ENCODE measurements around the gene MOSPD3. TPM values are rescaled to one million over a fixed set of nuclear protein-coding genes. Genes with fewer than 3 reads are reported as not detected.

Gene MOSPD3
- total RNA-seq, 1 experiment from 2014 or later, result 7.3 TPM

DNA sequence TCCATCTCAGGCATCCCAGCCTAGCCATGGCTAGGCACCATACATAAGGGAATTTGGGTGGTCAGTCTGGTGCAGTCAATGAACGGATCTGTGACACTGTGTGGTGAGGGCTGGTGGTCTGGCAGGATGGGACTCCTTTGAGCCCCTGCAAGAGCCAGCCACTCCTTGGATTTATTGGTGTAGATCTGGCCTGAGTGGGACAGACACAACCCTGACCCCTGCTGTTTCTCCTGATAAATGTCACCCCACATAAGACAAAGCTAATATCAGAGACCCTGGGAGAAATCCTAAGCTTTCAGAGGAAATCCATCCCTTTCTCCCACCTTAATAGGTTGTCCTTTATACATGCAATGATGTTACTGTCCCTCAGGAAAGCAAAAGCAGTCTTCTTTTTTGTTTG is 23.9 kb upstream of the MOSPD3 start:
- DNase-seq (ENCODE audit: extremely low read depth, low read depth), result no peak

DNA sequence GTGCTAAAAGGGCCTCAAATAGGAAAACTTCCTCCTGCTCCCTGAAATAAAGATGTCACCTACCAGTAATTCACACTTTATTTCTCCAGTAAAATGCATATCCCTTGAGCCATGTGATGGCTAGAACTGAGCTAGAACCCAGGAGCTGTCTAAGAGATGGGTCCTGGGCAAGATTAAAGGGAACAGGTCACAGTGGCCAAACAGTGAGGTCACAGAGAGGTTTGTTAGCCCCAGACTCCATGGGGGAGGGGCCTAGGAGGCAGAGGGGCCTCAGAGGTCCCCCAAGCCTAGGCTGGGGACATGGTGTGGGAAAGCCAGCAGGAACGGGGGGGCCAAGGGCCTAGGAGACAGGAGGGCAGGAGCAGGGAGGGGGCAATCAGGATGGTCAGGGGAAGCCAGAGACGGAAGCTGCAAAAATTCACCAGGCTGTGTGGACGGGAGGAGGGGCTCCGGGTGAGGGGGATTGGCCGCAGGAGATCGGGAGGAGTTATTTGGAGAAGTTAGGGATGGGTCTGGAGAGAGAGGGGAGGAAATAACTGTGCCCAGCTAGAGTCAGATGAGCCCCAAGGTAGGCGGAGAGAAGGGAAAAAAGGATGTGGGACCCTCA is 22.9 kb upstream of the MOSPD3 start:
- no peak for DNase-seq (ENCODE audit: extremely low read depth, low read depth)

DNA sequence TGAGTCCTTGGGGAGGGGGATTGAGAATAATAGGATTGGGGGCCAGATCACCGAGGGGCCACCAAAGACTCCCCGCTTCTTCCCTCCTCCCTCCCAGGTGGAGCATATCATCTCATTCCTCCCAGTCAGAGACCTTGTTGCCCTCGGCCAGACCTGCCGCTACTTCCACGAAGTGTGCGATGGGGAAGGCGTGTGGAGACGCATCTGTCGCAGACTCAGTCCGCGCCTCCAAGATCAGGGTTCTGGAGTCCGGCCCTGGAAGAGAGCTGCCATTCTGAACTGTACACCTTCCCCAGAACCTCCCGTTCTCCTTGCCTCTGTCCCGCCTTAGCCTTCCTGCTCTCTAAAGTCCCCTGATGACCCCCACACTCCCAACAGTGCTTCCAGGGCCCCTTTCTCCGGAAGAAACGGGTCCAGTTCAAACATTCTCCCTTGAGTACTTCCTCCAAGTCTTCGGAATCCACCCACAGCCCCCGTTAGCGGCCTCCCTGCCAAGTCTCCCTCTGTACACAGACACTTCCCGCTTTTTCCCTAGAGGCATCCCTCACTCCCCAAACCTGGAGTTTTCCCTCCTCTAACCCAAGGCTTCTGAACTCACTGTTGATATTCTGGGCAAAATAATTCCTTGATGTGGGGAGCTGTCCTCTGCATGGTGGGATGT is 22.1 kb upstream of the MOSPD3 start:
- DNase-seq (ENCODE audit: extremely low read depth, low read depth), result no peak

DNA sequence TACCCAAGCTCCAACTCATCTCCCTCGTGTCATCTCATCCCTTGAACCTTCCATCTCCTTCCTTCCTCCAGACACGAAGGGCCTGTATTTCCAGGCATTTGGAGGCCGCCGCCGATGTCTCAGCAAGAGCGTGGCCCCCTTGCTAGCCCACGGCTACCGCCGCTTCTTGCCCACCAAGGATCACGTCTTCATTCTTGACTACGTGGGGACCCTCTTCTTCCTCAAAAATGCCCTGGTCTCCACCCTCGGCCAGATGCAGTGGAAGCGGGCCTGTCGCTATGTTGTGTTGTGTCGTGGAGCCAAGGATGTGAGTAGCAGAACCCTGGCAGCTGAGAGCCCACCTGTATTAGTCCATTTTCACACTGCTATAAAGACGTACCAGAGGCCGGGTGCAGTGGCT is 20.7 kb upstream of the MOSPD3 start:
- no peak for DNase-seq (ENCODE audit: extremely low read depth, low read depth)

DNA sequence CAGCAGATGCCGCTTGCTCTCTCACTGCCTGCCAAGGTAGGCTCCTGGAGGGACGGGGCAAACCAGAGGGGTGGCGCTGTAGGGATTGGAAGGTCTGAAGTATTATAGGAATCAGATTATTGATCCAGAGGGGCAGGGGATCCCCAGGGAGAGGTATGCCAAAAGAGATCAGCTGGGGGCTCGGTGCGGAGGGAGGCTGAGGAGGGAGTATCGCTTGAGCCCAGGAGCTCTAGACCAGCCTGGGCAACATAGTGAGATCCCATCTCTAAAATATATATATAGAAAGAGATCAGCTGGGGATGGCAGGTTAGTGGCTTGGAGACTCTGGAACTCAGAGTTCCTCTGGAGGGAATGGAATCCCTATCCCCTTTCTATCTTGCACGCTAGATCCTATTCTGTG is 17.2 kb upstream of the MOSPD3 start:
- DNase-seq (ENCODE audit: extremely low read depth, low read depth), result no peak

DNA sequence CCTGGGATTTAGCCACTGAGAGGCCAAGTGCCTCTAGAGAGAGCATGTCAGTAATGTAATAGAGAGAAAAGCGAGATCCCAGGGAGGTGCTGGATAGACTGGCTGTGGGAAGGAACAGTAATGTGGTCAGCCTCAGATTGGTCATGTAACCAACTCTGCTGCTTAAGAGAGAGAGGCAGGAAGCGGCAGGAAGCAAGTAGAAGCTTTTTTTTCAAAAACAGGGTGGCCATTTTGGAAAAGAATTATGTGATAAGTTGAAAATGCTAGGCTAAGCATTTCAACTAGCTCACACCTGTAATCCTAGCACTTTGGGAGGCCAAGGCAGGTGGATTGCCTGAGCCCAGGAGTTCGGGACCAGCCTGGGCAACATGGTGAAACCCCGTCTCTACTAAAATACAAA is 13.9 kb upstream of the MOSPD3 start:
- DNase-seq (ENCODE audit: extremely low read depth, low read depth), result no peak

DNA sequence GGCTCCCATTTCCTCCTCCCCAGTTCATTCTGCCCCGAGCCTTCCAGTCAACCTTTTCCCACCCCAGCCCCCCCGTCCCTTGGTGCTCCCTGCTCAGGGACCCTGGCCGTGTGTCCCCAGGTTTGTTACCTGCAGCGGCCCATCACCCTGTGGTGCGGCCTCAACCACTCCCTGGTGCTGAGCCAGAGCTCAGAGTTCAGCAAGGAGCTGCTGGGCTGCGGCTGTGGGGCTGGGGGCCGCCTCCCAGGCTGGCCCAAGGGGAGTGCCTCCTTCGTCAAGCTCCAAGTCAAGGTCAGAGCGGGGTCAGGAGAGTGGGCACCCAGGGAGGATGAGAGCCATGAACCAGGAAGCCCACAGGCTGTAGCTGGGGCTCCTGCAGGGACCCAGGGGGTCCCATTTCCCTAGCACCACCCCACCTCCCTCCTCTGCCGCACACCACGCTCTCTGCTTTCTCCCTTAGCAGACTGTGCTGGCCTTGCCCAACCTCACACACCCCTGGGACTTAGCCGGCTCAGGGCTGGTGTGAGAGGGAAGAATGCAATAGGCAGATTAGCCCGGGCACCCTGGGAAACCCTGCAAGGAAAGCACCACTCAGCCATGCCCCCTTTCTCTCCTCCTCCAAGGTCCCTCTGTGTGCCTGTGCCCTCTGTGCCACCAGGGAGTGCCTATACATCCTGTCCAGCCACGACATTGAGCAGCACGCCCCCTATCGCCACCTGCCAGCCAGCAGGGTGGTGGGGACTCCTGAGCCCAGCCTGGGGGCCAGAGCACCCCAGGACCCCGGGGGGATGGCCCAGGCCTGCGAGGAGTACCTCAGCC is 12.2 kb upstream of the MOSPD3 start:
- no peak for DNase-seq (ENCODE audit: extremely low read depth, low read depth)

DNA sequence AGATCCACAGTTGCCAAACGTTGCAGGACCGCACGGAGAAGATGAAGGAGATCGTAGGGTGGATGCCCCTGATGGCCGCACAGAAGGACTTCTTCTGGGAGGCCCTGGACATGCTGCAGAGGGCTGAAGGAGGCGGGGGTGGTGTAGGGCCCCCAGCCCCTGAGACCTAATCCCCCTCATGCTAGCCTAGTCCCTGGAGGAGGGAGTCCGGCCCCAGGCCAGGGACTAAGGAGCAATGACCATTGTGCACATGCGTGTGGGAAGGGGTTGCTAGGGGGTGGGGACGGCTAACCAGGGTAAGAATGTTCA is 11.7 kb upstream of the MOSPD3 start:
- no peak for DNase-seq (ENCODE audit: extremely low read depth, low read depth)

DNA sequence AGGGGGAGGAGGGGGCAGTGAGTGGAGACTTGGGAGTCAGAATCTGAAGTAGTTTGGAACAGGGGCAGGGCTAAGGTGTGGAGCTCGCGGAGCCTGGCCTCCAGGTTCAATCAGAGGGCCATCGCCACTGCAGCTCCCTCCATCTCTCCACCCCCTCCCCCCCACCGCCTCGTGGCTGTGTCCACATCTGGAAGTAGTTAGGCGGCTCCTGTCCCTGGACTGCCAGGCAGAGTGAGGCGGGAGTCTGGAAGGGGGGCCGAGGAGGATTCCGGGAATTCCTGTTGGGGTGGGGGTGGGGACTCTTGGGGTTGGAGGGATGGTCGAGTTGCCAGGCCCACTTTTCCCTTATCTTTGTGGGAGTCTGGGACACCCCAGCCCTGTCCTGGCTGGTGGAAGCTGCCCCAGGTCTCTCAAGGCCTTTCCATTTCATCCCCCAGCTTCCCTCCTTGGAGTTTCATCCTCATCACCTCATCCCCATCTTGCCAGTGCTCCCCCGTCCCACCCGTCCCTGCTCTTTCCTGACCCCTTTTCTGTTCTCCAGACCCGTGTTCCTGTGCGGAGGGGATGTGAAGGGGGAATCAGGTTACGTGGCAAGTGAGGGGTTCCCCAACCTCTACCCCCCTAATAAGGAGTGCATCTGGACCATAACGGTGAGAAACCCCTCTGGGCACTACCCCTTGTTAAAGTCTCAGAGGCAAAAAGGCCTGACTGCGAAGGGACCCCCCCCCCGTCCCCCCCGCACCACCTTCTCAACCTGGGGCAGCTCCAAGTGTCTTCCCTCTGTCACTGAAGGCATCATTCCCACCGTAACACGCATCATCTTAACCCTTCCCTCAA is 9.2 kb upstream of the MOSPD3 start:
- DNase-seq (ENCODE audit: extremely low read depth, low read depth), result no peak

DNA sequence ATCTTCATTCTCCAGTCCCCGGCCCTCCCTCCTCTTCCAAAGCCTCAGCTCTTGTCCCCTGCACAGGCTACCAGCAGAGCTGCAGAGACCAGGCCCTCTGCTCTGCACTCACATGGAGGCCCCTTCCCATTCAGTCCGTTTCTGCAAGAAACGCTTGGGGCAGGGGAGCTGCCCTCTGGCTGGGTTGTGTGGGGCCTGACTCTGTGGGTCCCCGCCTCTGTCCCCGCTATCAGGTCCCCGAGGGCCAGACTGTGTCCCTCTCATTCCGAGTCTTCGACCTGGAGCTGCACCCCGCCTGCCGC is 8.7 kb upstream of the MOSPD3 start:
- no peak for DNase-seq (ENCODE audit: extremely low read depth, low read depth)

DNA sequence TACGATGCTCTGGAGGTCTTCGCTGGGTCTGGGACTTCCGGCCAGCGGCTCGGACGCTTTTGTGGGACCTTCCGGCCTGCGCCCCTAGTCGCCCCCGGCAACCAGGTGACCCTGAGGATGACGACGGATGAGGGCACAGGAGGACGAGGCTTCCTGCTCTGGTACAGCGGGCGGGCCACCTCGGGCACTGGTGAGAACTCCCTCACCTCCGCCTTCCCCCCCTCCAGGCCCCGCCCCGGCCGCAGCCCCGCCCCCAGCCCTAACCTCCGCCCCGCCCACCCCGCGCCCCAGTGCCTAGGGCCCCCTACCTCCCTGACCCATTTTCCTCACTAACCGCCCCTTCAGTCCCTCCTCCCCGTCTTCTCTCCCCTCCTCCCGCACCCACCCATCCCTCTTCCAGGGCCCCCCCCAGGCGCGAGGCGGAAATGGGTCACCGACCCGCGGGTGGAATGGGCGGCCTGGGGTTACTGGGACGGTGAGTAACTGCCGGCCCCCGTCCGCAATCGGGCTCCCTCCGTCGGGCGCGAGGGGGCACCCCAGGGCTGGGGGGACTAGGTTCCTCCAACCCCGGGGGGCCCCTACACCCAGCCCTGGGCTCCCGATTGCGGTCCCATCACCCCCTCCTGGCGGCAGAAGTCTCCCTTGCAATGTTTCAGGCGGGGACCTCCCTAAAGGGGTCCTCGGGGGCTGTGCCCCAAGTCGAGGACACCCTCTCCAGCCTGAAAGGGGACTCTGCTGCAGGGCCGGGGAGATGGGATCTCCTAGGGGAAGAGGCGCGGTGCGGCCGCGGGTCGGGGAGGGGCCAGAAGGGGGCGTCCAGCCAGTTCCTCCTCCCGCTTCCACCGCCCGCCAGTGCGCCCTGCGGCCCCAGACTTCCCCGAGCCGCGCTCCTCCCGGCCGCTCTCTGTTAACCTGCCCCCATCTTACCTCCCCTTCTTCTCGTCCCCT is 8.0 kb upstream of the MOSPD3 start:
- peak; percentile 55 for DNase-seq (ENCODE audit: extremely low read depth, low read depth)

DNA sequence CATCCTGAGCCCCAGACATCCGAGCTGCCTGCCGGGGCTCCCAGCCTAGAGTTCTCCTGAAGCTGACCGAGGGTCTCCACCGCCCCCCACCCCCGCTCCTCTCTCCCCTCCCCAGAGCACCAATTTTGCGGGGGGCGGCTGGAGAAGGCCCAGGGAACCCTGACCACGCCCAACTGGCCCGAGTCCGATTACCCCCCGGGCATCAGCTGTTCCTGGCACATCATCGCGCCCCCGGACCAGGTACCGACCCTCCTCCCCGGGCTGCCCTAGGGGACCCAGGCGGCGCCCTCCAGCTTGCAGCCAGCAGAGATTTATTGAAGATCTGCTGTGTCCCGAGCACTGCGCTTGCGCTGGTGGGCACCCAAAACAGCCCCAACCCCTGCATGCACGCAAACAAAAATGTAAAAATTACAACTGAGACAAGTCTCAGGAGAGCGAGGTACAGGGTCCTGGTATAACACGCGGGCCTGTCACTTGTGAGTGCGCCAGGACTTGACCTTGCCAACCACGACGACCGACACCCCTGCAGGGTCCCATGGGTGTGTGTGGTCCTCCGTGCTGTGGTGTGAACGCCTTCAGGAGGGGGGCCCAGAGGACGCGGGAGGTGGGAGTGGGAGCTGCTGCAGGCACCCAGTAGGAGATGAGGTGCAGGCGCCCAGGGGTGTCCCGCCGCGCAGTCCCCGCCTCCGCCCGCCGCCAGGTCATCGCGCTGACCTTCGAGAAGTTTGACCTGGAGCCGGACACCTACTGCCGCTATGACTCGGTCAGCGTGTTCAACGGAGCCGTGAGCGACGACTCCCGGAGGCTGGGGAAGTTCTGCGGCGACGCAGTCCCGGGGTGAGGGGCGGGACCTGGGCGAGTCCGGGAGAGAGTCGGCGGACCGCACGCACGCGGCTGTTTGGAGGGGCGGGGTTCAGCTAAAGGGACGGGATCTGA is 7.1 kb upstream of the MOSPD3 start:
- no peak for DNase-seq (ENCODE audit: extremely low read depth, low read depth)

DNA sequence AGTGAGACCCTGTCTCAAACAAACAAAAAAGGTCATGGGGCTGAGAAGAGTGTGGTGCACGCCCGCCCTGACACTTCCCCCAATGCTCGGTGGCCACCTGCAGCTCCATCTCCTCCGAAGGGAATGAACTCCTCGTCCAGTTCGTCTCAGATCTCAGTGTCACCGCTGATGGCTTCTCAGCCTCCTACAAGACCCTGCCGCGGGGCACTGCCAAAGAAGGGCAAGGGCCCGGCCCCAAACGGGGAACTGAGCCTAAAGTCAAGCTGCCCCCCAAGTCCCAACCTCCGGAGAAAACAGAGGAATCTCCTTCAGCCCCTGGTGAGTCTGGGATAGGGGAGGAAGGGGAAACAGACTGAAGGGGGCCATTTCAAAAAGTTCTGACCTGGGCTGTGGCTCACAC is 6.0 kb upstream of the MOSPD3 start:
- DNase-seq (ENCODE audit: extremely low read depth, low read depth), result no peak

DNA sequence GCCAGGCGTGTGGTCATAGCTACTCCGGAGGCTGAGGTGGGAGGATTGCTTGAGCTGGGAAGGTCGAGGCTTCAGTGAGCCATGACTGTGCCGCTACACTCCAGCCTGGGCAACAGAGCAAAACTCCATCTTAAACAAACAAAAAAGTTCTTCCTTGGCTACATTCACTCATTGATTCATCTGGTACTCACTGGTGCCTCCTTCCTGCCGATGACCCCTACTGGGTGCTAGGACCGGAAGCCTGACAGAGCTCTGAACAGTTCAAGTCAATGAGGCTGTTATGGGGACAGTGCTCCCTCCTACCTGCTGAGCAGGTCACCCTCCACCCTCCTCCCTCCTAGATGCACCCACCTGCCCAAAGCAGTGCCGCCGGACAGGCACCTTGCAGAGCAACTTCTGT is 5.2 kb upstream of the MOSPD3 start:
- DNase-seq (ENCODE audit: extremely low read depth, low read depth), result no peak

DNA sequence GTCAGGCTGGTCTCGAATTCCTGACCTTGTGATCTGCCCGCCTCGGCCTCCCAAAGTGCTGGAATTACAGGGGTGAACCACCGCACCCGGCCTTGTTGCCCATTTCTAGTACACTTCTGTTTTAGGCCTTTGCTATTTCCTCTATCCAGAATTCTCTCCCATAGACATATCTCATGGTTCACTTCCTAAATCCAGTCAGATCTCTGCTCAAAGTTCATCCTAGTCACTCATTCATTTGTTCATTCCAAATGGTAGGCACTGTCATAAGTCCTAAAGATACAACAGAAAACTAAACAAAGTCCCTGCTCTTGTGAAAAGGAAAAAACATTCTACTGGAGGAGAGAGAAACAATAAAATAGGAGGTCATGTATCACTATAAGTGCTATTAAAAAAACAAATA is 2.4 kb upstream of the MOSPD3 start:
- no peak for DNase-seq (ENCODE audit: extremely low read depth, low read depth)

DNA sequence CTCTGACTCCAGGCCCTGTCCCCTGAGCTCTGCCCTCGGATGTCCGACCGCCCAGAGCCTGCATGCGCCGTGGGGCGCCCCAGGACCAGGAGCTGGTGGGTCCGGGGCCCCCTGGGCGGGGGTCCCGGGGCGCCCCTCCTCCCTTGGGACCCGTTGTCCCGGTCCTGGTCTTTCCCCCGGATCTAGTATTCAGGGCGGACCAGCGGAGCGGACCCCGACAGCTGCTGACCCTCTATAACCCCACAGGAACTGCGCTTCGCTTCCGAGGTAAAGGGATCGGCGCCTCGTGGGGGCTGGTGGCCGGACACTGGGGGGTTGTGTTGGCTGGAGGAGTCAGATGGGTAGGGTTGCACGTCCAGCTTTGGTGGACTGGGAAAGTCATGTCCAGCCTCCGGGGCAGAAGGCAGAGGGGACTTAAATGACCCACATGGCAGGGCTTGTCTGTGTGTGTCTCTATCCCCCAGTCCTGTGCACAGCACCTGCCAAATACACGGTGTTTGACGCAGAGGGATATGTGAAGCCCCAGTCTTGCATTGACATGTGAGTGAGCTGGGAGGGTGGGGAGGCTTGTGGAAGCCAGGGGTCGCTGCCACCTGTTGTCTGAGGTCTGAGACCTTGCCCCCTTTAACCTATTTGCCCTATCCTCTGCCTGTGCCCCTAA is 520 bp downstream of the MOSPD3 start:
- no peak for DNase-seq (ENCODE audit: extremely low read depth, low read depth)

DNA sequence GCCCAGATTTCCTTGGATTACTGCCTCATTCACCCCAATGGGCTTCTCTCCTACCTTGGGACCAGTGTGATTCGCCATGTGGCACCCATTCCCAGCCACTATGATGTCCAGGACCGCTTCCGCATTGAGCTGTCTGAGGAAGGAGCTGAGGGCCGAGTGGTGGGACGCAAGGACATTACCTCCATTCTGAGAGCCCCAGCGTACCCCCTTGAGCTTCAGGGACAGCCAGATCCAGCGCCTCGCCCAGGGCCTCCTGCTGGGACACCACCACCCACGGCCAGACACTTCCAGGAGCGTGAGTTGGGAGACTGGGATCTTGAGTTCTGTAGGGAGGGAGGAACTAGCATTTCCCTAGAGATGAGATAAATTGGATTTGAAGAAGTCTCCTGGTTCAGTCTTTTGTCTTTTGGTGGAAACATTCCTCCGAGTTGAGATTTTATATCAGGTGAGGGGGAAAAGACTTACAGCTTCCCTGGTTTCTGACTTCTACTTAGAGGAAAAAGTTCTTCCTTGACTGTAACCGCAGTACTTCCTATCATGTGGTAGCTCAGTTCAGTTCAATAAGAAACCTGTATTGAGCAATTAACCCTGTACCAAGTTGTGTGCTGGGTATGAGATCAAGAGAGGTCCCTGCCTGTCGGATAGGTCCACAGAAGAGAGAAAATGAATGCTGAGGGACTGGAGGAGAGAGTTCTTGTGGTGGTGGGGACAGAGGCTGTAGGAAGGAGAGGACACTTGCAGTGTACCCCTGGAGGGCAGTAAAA is 1.3 kb downstream of the MOSPD3 start:
- DNase-seq (ENCODE audit: extremely low read depth, low read depth), result no peak

DNA sequence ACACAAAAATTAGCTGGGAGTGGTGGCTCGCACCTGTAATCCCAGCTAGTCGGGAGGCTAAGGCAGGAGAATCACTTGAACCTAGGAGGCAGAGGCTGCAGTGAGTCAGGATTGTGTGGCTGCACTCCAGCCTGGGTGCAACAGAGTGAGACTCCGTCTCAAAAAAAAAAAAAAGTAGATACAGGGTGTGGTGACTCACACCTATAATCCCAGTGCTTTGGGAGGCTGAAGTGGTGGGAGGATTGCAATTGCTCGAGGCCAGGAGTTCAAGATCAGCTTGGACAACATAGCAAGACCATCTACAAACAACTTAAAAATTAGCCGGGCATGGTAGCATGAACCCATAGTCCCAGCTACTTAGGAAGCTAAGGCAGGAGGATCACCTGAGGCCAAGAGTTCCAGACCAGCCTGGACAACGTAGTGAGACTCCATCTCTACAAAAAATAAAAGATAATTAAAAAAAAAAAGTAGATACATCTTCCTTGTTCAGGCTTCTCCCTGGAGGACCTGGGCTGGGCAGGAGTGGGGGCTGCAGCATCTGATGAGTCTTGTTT is 2.0 kb downstream of the MOSPD3 start:
- no peak for DNase-seq (ENCODE audit: extremely low read depth, low read depth)
